Coronary artery (tissue), 2 donors: ENCODE results near the gene FAM210A.
A peak's percentile ranks its signal among the peaks of the same experiment; 100 is the strongest.
"Not testable (repeated sequence)": the region's sequence is repeated elsewhere in the genome, so short reads cannot be mapped to it uniquely, and the experiment has no call there.

ENCODE experiments used
- DNase-seq: peaks from one replicate; pipeline ENCODE4 v3.0.0-alpha.2; 2017; ENCODE audit warnings: low spot score
- H3K27ac ChIP-seq, 2 donors: fragments of 200-600 bp; sonication (generic); one replicate each; pipeline ENCODE4 v1.5.1; 2016 to 2019
- H3K4me3 ChIP-seq: fragments of 200-600 bp; sonication (generic); 2 replicates; pipeline ENCODE4 v1.5.1; 2016; ENCODE audit warnings: mild to moderate bottlenecking, moderate library complexity
- CTCF ChIP-seq: fragments of 200-600 bp; sonication (generic); IDR thresholded peaks from one replicate; pipeline ENCODE4 v1.5.1; 2019; ENCODE audit warnings: antibody characterized with exemption

The FAM210A gene

DNA sequence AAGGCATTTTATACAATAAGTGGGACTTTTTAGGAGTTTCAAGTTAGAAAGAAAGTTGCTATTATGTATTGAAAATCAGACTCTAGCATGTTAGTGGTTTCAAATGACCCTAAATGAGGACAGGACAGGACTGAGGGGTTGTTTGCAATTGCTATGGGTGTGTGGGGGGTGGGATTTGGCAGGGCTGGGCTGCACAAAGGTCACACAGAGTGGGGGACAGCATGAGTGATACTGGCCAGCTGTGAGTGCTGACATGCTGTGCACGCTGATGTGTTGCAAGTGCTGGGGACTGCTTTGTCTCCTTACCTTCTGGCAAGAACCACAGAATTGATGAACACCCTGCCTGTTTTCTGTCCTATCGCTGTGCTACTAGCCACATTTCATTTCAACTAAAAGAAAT is 29.9 kb upstream of the FAM210A start:
- no peak overlapping the region for H3K4me3 ChIP-seq
- no peak for DNase-seq
- no peak overlapping the region for H3K27ac ChIP-seq
- no peak for TF ChIP-seq CTCF

DNA sequence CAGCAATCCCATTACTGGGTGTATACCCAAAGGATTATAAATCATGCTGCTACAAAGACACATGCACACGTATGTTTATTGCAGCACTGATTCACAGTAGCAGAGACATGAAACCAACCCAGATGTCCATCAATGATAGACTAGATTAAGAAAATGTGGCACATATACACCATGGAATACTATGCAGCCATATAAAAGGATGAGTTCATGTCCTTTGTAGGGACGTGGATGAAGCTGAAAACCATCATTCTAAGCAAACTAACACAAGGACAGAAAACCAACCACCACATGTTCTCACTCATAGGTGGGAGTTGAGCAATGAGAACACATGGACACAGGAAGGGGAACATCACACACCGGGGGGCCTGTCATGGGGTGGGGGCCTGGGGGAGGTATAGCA is 25.2 kb upstream of the FAM210A start:
- H3K27ac ChIP-seq, H3K4me3 ChIP-seq, DNase-seq: not testable (repeated sequence)

DNA sequence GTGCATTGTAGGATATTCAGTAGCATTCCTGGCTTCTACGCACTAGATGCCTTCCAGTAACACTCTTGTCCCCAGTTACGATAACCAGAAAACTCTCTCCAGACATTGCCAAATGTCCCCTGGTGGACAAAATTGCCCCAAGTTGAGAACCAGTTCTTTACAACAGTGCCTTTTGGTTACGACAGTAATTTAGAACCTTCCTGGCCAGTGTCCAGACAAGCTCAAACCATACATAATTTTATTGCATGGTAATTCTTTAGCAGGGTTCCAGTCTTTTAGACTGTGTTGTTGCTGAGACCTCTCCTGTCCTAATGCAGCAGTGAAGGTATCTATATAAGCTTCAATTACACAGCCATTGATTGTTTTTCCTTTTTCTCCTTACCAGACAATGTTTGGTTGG is 20.3 kb upstream of the FAM210A start:
- no peak for DNase-seq
- H3K4me3 ChIP-seq, result no peak overlapping the region
- no peak for TF ChIP-seq CTCF
- no peak overlapping the region for H3K27ac ChIP-seq

DNA sequence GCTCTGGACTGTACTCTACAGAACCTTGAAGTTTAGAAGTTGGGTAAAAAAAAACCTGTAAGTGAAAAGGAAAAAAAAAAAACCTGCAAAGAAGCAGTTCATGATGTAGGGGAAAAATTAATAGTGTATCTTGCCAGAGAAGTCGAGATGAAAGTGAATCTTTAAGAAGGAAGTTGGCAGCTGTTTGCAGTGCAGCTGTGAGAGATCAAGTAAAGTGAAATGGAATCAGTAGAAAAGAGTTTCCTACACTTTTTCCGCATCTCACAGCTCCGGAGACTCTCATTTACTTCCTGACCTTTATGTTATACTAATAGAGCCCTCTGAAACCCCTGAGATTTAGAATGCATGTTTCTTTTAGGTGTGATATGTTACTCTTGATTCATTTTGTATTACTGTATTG is 19.3 kb upstream of the FAM210A start:
- no peak for TF ChIP-seq CTCF
- no peak for DNase-seq
- Histone ChIP-seq H3K4me3 (no peak overlapping the region), H3K27ac (no peak overlapping the region)

GRCh38 chr18:13735681-13736080 is 9.3 kb upstream of the FAM210A start:
- TF ChIP-seq CTCF, result no peak
- DNase-seq, result no peak
- Histone ChIP-seq H3K27ac (no peak overlapping the region), H3K4me3 (no peak overlapping the region)

GRCh38 chr18:13730481-13730880 is 4.1 kb upstream of the FAM210A start:
- no peak for DNase-seq
- no peak for TF ChIP-seq CTCF
- no peak overlapping the region for H3K27ac ChIP-seq
- H3K4me3 ChIP-seq, result no peak overlapping the region

GRCh38 chr18:13726972-13727331 is 594 bp upstream of the FAM210A start:
- TF ChIP-seq CTCF, result no peak
- Histone ChIP-seq H3K4me3 (peak overlapping the region; percentile 83), H3K27ac (peak overlapping the region; percentile 93 to 94)
- no peak for DNase-seq

DNA sequence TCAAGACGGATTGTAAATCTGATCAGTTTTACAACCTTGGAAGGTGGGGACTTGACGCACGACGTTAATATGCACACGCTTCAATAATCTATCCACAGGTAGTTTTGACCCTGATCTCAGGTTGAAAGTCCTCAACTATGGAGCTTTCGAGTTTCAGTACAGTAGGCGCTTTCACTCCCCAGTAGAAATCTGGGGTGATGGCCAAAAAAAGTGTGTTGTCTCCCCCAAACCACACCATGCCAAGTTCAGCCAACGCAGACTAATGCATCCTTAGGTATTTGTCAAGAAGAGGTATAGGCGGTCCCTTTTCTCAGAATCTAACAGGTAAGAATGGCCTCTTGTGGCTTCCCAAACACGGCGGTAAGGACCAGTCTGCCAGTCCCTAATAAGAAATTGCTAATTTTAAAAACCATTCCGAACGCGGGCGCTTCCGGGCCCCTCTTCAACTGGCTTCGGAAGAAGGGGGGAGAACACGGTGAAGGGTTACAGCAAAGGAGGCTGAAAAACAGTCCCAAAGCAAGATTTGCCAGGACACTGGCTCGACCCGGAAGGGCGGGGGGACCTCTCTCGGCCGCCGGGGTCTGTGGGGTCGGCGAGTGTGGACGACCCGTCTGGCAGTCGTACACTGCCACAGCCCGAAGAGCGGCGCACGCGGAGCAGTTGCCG is 659 bp downstream of the FAM210A start:
- no peak for TF ChIP-seq CTCF
- H3K27ac ChIP-seq, result peak overlapping the region; percentile 93 to 94
- peak overlapping the region; percentile 83 for H3K4me3 ChIP-seq
- no peak for DNase-seq
